OCI-LY7 (cell line): Measurements from ENCODE around the gene DOCK3. TPM values are rescaled to one million over a fixed set of nuclear protein-coding genes. Genes with fewer than 3 reads are reported as not detected.

Experiments
- BruUV-seq: library from RNA; stranded (reverse); fragments of 400-500 nt; replicated peaks from 2 replicates; lab custom pipeline; 2021; lab: Mats Ljungman, UMichigan
- CTCF ChIA-PET: fragments of 300-600 bp; sonication (Branson Sonifier 250); formaldehyde crosslinking; loops from one replicate; lab custom pipeline; 2022; ENCODE audit warnings: antibody characterized with exemption; ENCODE audit not compliant: unreplicated experiment; lab: Charles Lee
- POLR2A ChIA-PET: fragments of 300-600 bp; sonication (Branson Sonifier 250); formaldehyde crosslinking; loops from one replicate; lab custom pipeline; 2022; ENCODE audit warnings: antibody characterized with exemption; lab: Charles Lee
- DNase-seq: peaks from one replicate; pipeline ENCODE4 v3.0.0-alpha.2; 2015; ENCODE audit warnings: low spot score
- H2AFZ ChIP-seq: fragments of 200-600 bp; sonication (generic), shearing (Covaris generic); 2 replicates; pipeline ENCODE4 v1.6.1; 2014; ENCODE audit warnings: mild to moderate bottlenecking, antibody characterized with exemption, low read length, moderate library complexity
- H3K27ac ChIP-seq: fragments of 200-600 bp; sonication (generic); 2 replicates; pipeline ENCODE4 v1.5.1; 2014; ENCODE audit warnings: mixed run types, low read depth, mild to moderate bottlenecking, moderate library complexity, low read length, inconsistent platforms; ENCODE audit not compliant: poor library complexity, severe bottlenecking
- H3K36me3 ChIP-seq: fragments of 200-600 bp; sonication (generic); 2 replicates; pipeline ENCODE4 v1.6.1; 2014; ENCODE audit warnings: mild to moderate bottlenecking, antibody characterized with exemption, low read length, moderate library complexity, mixed read lengths; ENCODE audit not compliant: insufficient read depth
- H3K4me1 ChIP-seq: fragments of 200-600 bp; sonication (generic); 2 replicates; pipeline ENCODE4 v1.5.1; 2014; ENCODE audit warnings: mild to moderate bottlenecking, low read length; ENCODE audit not compliant: insufficient read depth, poor library complexity, severe bottlenecking
- H3K4me2 ChIP-seq: fragments of 200-600 bp; sonication (generic); 2 replicates; pipeline ENCODE4 v1.6.1; 2014; ENCODE audit warnings: mild to moderate bottlenecking, low read length
- H3K4me3 ChIP-seq: fragments of 200-600 bp; sonication (generic); 2 replicates; pipeline ENCODE4 v1.5.1; 2014; ENCODE audit warnings: mild to moderate bottlenecking, low read depth, low read length; ENCODE audit not compliant: poor library complexity, severe bottlenecking
- H3K79me2 ChIP-seq: fragments of 200-600 bp; sonication (generic); 2 replicates; pipeline ENCODE4 v1.6.1; 2016; ENCODE audit warnings: low read depth, mild to moderate bottlenecking, low read length, moderate library complexity, mixed read lengths; ENCODE audit not compliant: insufficient read depth
- H3K9me2 ChIP-seq: fragments of 200-600 bp; sonication (generic); 2 replicates; pipeline ENCODE4 v1.6.1; 2016; ENCODE audit warnings: mild to moderate bottlenecking, low read length, mixed read lengths; ENCODE audit not compliant: insufficient read depth
- H3K9me3 ChIP-seq: fragments of 200-600 bp; sonication (generic); 2 replicates; pipeline ENCODE4 v1.6.1; 2014; ENCODE audit warnings: mild to moderate bottlenecking, mixed run types, low read length, mixed read lengths
- H4K20me1 ChIP-seq: fragments of 200-600 bp; sonication (generic); 2 replicates; pipeline ENCODE4 v1.6.1; 2014; ENCODE audit warnings: mild to moderate bottlenecking, antibody characterized with exemption, low read length, moderate library complexity, mixed read lengths; ENCODE audit not compliant: insufficient read depth
- EZH2phosphoT487 ChIP-seq: fragments of 200-600 bp; sonication (generic); IDR thresholded peaks from 2 replicates; pipeline ENCODE4 v1.6.1; 2018; ENCODE audit warnings: low read depth, borderline replicate concordance, mild to moderate bottlenecking, mixed run types, antibody characterized with exemption, low read length, moderate library complexity, mixed read lengths
- intact Hi-C: fragments of 100-400 bp; cut with micrococcal nuclease; formaldehyde crosslinking; loops from one replicate; pipeline ENCODE4 v1.10.0; 2022; ENCODE audit not compliant: unreplicated experiment
- total RNA-seq, 2 experiments: library from RNA; depleted of rRNA in 1 of 2; stranded (reverse); fragments of >200 nt in 1 of 2; shearing (Covaris generic) in 1 of 2; gene quantifications; 2 replicates each; pipeline ENCODE4 v1.2.3, GENCODE V29; 2014 to 2022
- TF ChIP-seq, protein P1 (sequence below): fragments of 200-600 bp; sonication (generic); conservative IDR thresholded peaks from 2 replicates; pipeline ENCODE4 v1.5.1; 2014; ENCODE audit warnings: mild to moderate bottlenecking, antibody characterized with exemption, low read length, moderate library complexity, mixed read lengths

DOCK3 gene
- total RNA-seq, 2 experiments from 2014 or later: not detected

DNA sequence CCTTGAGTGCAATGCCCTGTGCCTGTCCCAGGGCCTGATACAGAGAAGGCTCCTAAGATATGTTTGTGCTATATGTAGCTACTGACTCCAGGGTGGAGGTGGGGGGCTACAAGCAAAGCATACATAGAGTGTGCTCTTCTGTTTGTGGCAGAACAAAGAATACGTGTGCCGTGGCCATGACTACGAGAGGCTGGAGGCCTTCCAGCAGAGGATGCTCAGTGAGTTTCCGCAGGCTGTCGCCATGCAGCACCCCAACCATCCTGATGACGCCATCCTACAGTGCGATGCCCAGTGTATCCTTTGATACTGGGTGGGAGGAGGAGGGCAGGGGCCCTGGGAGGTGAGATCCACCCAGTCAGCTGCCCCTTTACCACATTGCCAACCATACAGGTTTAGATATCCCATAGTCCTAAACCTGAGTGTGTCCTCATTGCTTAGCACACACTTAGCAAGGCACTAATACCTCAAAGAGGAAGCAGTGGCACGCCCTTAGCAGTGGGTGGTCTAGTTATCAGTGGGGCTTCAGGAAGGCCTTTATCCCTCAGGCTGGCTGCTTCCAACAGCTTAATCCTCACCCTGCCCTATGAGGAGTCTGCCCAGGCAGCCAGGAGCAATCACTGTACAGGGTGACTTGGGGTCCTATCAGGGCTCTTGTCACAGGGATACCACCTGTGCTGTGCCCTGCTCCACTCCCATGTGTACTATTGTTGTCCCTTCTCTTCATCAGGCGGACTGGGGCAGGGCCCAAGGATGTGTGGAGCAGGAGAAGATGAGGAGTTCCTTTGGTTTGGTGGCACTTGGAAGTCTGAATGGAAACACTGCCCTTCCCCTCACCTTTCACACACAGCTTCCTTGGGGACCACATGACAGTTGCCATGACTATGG is 680.2 kb downstream of the DOCK3 start:
- ChIA-PET CTCF (no interaction called here), POLR2A (interaction anchor here (0.5 kb wide), 1 partner anchor 23 kb away, joined by 3 read pairs; no protein-coding TSS in a partner anchor)
- no peaks in the 10 kb centered on the region for H3K9me3 ChIP-seq
- no peak for DNase-seq
- no peak overlapping the region for H2AFZ ChIP-seq
- no peaks in the 10 kb centered on the region for H3K9me2 ChIP-seq
- H3K36me3 ChIP-seq: no peaks in the 10 kb centered on the region
- no peak overlapping the region for H3K27ac ChIP-seq
- no TSS peak for BruUV-seq
- no peaks in the 10 kb centered on the region for H3K79me2 ChIP-seq
- TF ChIP-seq EZH2phosphoT487: no peak
- TF ChIP-seq, protein P1, sequence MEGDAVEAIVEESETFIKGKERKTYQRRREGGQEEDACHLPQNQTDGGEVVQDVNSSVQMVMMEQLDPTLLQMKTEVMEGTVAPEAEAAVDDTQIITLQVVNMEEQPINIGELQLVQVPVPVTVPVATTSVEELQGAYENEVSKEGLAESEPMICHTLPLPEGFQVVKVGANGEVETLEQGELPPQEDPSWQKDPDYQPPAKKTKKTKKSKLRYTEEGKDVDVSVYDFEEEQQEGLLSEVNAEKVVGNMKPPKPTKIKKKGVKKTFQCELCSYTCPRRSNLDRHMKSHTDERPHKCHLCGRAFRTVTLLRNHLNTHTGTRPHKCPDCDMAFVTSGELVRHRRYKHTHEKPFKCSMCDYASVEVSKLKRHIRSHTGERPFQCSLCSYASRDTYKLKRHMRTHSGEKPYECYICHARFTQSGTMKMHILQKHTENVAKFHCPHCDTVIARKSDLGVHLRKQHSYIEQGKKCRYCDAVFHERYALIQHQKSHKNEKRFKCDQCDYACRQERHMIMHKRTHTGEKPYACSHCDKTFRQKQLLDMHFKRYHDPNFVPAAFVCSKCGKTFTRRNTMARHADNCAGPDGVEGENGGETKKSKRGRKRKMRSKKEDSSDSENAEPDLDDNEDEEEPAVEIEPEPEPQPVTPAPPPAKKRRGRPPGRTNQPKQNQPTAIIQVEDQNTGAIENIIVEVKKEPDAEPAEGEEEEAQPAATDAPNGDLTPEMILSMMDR: no peak
- no peaks in the 10 kb centered on the region for H4K20me1 ChIP-seq
- H3K4me1 ChIP-seq: no peaks in the 10 kb centered on the region
- intact Hi-C loops: no loop called here
- H3K4me2 ChIP-seq: no peak overlapping the region
- no peak overlapping the region for H3K4me3 ChIP-seq

DNA sequence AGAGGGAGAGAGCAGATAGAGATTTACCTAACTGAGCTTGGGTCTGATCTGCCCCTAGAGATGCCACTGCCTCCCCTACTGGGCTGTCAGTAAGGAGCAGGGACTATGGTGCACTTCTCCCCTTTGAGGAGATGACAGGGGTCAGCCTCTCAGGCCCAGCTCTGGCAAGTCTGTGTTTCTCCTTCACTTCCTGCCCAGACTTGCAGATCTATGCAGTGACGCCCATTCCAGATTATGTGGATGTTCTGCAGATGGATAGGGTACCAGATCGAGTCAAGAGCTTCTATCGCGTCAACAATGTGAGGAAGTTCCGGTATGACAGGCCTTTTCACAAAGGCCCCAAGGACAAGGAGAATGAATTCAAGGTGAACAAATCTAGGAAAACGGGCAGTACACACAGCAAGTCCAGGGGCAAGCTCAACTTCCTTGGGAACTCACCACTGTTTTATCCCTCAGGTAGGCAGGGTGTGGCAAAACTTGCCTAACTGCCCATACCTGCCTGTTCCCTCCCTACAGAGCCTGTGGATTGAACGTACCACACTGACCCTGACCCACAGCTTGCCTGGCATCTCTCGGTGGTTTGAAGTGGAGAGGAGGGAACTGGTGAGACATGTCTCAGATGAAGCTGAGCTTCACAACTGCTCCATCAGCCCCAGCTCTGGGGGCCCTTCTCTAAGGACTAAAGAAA is 681.3 kb downstream of the DOCK3 start:
- CTCF ChIA-PET: no interaction called here
- POLR2A ChIA-PET: no interaction called here
- no peak overlapping the region for H3K4me2 ChIP-seq
- H3K79me2 ChIP-seq: no peaks in the 10 kb centered on the region
- no peak overlapping the region for H3K27ac ChIP-seq
- H3K9me3 ChIP-seq: no peaks in the 10 kb centered on the region
- no peaks in the 10 kb centered on the region for H3K4me1 ChIP-seq
- intact Hi-C loops: no loop called here
- H3K9me2 ChIP-seq: no peaks in the 10 kb centered on the region
- H2AFZ ChIP-seq: no peak overlapping the region
- no peaks in the 10 kb centered on the region for H3K36me3 ChIP-seq
- TF ChIP-seq EZH2phosphoT487: no peak
- TF ChIP-seq, protein P1: no peak
- no peak overlapping the region for H3K4me3 ChIP-seq
- no peaks in the 10 kb centered on the region for H4K20me1 ChIP-seq
- DNase-seq: no peak
- BruUV-seq: no TSS peak
